HG03103 (cell line): ENCODE data around the gene DPH2.

ENCODE experiments used
- ATAC-seq: cut with Tn5 transposase; IDR thresholded peaks from one replicate; pipeline ENCODE4 v1.9.1; 2021; ENCODE audit warnings: low read depth; ENCODE audit not compliant: unreplicated experiment

The DPH2 gene

DNA sequence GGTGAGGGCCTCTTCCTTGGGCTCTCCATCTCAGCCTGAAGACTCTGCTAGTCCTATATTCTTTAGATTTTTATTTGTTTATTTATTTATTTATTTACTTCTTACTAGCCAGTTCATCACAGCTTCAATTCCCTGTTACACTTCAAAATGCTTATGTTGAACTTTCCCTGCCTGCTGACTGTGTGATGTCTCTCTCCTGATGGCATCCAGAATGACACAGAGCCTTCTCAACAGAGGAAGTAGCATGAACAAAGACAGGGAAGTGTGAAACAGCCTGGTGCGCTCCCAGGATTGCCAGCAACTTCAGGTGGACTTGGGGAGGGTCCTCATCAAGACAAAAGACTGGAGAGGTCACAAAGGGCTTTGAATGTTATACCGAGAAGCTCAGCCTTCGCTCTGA lies 27.4 kb upstream of the DPH2 start:
- ATAC-seq, result no peak

DNA sequence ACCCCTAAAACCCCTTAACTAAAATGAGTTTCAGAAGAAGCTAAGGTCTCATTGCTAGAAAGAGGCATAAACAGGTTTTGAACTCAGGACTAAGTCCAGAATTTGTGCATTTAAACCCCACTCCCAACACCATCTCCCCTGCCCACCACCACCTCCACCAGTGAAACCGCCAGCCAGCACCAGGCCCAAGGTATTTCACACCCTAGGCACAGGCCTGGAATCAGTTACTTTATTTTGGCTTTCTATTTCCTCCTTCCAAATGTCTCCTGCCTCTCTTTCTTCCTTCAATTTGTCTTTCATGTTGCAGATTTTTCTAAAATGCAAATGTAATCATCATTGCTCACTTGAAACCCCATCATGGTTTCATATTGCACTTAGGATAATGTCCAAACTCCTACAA lies 24.9 kb upstream of the DPH2 start:
- ATAC-seq, result no peak

DNA sequence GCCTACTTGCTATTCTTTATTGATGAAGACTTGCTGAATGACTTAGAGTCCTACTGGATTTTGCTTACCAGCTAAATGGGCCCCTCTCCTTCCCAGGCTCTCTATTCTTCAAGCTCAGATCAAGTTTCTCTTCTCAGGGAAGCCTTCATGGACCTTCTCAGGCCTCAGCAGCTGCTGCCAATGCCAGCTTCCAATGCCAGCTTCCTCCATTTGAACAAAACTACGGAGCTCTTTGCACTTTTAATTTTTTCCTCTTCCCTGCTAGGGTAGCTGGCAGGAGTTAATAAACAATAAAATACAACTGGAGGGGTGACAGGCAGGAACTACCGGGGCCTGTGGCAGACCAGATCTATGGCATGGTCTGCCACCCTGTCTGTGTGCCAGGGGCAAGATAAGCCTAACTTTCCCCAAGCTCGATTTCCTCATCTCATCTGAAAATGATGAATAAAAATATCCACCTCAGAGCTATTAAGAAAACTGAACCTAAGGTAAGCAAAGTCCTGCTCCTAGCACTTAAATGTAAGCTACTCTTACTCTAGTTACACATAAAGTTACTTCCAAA lies 24.1 kb upstream of the DPH2 start:
- ATAC-seq, result no peak

DNA sequence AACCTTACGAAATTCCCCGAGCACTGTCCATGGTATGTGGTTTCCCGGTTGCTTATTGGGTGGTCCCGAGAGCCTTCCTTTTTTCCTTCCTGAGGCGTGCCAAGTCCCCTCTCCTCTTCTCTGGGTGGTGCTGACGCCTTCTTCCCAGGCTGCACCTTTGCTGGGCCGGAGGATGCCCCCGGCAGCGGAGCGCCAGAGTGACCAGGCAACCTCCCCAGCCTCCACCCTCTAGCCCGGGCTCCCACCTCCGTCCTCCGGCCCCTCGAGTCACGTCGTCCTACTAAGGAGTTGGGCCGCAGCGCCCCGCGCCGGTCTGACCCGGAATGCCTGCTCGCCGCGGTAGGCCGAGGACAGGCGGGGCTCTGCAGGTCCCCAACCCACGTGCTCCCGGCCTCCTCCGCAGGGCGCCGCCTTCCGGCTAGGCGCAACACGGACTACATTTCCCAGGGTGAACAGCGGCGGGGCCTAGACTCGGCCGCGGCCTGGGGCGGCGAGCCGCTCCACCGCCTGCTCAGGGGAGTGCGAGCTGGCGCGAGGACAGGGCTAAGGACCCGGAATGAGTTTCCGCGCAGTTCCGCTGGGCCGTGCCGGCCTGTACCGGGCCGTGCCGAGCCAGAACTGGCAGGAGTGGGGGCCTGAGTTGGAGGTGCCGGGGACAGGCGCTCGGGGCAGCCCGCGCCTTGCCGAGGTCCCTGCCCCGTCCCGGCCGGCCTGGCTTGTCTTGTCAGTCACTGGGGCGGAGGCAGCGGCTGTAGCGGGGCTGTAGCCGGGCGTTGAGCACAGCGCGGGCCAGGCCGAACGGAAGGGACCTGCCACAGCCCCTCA lies 23.4 kb upstream of the DPH2 start, which contains the start of gene IPO13:
Gene IPO13 (plus strand): TSS at position 715 of the 825 bp plus-strand sequence. CDS start 651 bp downstream, outside the sequence.
- peak; percentile 86 for ATAC-seq

DNA sequence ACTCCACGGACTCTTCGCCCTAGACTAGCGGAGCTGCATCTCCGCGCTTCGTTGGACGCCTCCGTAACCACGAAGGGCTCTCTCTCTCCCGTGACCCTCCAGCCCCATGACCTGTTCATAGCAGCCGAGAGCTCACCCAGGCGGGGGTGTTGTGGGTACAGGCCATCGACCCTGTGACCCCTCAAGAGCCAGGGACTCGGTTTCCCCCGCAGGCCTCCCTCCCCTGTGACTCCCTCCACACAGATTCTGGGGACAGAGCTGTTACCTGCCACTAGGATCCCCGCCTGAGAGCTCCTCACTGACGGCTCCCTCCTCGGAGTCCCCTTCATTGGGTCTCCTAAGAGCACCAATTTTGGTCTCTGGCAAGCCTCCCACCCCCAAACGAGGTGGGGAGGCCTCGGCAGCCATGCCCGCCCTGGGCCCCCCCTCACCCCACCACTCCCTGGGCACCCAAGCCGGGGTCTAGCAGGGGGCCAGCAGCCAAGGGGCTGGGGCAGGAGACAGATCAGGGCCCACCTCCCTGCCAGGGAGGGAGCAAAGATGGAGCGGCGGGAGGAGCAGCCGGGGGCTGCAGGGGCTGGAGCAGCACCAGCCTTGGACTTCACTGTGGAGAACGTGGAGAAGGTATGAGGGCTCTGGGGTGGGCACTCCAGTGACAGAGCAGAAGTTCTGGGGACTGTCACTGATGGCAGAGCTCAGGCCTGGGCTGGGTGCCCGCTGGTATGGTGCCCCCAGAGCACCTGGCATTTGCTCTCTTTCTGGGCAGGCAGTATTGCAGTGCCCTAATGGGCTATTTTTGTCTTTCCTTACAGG lies 22.5 kb upstream of the DPH2 start:
- peak; percentile 6 for ATAC-seq

DNA sequence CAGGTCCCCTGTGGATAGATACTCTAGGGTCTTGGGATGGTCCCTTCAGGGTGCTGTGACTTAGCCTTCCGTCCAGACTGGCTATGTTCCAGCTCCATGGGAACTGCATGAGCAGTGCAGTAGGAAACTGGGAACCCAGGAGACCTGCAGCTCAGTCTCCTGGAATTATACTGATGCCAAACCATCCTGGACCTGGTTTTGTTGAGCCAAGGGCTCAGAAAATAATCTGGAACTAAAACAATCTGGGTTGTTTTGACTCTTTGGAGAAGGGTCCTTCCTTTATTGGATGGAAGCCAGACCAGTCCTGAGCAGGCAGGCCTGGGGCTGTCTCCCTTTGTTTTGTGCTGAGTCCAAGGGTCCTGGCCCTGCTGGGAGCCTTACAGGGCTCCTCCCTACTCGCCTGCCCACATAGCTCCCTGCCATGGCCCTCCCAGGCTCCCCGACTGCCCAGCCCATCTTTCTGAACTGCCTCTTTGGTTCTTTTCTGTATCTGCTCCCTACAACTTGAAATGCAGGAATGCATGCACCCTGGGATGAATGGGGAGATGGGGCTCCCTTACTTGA lies 21.9 kb upstream of the DPH2 start:
- no peak for ATAC-seq

DNA sequence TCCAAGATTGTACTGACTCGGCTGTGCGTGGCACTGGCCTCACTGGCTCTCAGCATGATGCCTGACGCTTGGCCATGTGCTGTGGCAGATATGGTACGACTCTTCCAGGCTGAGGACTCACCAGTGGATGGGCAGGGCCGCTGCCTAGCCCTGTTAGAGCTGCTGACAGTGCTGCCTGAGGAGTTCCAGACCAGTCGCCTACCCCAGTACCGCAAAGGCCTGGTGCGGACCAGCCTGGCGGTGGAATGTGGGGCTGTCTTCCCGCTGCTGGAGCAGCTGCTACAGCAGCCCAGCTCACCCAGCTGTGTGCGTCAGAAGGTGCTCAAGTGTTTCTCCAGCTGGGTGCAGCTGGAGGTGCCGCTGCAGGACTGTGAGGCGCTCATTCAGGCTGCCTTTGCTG lies 20.1 kb upstream of the DPH2 start:
- ATAC-seq, result no peak

DNA sequence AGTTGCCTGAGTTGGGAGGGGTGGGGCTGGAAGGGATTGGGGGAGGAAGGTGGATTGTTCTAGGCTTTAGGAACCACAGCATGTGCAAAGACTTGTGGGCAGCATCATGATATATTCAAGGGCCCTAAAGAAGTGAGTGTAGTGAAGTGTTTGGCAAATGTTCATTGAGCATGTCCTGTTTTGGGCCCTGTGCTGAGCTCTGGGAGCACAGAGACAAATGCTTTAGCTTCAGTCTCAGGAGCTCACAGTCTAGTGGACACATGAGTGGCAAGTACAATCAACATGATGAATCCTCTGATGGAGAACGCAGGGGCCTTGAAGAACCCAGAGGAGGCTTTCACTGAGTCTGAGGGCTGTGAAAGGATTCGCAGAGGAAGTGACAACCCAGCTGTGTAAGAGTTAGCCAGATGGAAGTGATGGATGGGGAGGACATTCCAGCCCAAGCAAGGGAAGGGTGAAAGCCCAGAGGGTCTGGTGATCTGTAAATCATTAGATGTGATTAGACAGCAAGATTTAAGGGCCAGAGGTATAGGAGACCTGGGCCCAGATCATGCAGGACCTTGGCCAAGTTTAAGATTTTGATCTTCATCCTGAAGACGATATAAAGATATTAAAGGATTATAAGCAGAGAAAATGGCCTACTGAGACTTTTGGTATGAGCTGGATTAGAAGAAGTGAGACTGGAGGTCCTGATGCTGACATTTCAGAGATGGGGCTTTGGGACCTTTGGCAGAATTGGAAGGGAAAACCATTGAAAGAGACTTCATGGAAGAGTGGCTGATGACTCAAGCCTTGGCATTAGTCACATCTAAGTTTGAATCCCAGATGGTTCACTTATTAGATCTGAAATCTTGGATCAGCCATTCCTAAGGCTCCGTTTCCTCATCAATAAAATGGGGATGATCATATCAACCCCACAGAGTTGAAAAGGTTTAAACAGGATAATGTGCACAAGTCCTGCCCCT lies 18.5 kb upstream of the DPH2 start:
- no peak for ATAC-seq

DNA sequence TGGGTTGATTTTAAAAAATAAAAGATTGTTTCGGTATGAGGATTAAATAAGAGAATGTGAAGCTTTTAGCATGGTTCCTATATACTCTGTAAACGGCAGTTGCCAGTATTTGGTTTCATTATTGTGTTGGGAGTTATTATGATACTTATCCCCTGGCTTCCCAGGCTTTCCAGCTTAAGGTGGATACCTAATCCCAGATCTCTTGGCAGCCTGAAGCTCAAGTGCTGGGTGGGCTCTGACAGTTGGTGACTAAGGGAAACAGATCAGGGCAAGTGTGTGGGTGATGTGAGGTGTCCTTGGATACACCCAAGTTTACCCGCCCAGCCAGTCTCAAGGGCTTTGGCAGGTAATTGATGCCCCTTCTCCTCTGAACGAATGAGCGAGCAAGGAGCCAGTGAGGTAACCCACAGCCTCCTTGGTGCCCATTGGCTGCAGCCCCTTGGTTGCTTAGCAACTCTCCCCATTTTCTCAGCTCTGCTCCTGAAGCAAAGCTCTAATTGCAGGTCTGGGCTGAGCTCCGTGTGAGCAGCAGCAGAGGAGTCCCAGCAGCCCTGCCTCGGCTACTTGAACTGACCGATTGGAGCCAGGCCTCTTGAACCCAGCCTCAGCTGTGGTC lies 17.0 kb upstream of the DPH2 start:
- ATAC-seq, result no peak

DNA sequence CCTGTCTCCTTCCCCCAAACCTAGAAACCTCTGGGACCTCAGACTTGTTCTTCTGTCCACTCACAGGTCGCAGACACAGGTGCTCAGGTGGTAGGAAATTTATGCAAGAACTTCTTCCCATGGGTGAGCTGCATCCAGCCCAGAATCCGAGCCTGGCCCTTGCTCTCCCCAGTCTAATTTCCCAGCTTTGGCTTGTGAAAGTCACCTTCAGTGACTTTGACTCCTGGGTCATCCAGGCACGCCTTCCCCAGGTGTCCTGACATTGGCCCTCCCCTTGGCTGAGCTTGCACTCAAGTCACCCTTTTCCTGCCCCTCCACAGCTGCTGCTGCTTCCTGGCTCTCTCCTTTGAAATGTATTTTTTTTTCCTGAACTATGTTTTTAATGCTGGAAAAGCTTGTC lies 16.4 kb upstream of the DPH2 start:
- no peak for ATAC-seq

DNA sequence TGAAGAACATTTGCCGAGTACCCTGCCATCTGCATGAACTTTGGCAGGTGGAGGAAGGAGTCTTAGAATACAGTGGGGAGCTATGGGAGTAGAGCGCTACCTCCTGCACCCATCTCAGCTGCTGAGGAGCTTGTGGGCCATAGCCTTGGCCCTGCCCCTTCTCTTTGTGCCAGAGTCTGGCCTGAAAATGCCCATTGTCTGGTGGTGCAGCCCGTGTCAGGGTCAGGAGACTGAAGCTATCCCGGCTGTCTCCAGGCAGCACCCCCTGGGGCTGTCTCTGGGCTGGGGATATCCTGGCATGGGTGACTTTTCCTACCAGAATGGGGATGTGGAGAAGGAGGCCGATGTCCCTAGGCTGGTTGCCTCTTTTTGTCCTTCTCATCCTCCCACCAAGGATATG lies 15.8 kb upstream of the DPH2 start:
- no peak for ATAC-seq

DNA sequence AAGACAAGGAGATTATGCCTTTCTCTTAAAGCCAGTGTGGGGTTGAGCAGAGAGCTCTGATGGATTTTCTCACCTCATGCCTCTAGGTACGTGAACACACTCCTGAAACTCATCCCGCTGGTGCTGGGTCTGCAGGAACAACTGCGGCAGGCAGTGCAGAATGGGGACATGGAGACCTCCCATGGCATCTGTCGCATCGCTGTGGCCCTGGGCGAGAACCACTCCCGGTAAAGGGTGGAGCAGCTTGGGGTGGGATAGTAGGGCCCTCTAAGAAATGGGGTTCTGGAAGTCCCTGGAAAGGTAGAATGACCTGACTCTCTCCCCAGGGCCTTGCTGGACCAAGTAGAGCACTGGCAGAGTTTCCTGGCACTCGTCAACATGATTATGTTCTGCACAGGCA lies 13.6 kb upstream of the DPH2 start:
- no peak for ATAC-seq

DNA sequence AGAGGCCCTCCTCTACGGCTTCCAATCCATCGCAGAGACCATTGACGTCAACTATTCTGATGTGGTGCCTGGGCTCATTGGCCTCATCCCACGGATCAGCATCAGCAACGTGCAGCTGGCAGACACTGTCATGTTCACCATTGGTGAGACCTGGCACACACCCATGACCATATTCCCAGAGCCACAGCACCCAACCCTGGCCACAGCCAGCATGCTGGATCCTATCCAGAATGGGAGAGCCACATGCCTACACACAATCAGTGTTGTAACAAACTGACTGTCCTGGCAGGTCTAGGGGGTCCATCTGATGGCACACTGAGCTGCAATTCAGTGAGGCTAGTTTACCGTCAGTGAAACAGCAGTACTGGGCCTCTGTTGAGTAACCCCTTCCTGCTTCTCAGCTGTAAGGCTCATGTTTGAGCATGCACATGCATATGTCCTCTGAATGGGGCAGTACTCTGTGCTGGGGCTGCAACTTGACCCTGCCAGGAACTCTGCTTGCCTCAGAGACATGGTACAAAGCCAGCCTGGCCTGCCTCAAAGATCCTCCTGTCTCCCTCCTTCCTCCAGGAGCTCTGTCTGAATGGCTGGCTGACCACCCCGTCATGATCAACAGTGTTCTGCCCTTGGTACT lies 12.3 kb upstream of the DPH2 start:
- ATAC-seq, result no peak

DNA sequence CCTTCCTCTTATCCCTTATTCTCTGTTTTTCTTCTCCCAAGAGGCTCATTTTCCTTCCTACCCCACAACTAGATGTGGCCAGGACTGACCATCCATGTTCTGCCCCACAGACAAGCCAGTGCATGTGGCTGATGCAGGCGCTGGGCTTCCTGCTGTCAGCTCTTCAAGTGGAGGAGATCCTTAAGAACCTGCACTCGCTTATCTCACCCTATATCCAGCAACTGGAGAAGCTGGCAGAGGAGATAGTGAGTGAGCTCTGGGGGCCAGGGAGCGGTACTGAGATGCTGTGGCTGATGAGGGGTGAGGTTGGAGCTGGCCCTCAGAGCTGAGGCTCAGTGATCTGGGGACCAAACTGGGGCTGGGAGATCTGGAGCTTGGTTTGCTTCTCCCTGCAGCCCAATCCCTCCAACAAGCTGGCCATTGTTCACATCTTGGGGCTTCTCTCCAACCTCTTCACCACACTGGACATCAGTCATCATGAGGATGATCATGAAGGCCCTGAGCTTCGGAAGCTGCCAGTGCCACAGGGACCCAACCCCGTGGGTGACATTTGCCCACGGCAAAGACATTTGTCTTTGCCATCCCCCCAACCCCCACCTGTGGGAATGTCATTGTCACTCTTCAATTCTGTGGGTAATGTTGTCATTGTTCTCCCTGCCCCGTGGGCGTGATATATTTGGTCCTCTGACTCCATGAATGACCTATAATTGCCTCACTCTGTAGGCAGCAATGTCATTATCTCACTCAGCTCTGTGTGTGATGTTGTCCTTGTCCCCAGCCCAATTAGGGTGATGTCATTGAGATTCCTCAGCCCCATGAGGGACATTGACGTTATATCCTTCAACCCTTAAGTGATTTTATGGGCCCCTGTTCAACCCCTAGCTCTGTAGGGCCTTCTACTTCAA lies 11.2 kb upstream of the DPH2 start:
- ATAC-seq, result no peak

DNA sequence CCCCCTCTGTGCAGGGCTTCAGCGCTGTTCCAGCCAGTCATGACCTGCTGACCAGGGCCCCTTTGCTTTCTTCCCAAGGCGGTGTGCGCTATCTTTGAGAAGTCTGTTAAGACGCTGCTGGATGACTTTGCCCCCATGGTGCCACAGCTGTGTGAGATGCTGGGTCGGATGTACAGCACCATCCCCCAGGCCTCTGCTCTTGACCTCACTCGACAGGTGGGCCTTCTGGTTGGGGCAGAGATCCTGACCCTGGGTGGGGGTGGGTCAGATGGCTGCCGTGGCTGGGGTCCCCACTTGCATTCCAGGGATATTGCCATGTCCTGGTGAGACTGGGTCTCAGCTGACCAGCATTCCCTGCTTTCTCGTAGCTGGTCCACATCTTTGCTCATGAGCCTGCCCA lies 9.0 kb upstream of the DPH2 start:
- no peak for ATAC-seq

DNA sequence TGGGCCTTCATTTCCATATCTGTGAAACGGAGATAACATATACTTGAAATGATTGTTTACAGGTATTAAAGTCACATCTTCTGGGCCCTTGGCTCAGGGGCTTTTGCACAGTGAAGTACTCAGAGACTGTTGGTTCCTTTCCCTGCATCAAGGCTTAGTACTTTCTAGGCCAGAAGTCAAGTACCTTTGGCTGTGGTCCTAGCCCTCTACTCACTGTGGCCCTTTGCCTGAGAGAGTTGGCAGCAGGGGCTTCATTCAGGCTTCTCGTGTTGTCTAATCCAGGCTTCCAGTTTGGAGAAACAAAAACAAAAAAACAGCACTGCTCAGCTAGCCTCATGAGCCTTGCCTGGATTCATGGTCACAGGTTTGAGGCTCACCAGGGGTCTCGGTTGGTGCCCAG lies 8.1 kb upstream of the DPH2 start:
- no peak for ATAC-seq

DNA sequence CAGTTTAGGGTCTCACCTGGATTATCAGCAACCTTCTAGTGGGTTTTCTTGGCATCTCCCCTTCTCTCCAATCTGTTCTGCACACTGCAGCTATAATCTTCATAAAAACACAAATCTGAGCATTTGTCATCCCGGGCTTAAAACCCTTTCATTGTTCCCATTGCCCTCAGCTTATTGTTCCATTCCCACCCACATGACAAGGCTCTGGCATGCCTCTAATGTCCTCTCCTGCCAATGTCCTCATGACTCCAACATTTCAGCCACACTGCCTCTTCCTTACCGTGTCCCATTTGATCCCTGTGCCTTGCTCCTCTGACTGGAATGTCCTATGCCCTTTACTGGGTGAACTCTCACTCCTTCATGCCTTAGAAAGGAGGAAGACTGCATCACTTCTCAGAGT lies 7.5 kb upstream of the DPH2 start:
- ATAC-seq, result no peak

DNA sequence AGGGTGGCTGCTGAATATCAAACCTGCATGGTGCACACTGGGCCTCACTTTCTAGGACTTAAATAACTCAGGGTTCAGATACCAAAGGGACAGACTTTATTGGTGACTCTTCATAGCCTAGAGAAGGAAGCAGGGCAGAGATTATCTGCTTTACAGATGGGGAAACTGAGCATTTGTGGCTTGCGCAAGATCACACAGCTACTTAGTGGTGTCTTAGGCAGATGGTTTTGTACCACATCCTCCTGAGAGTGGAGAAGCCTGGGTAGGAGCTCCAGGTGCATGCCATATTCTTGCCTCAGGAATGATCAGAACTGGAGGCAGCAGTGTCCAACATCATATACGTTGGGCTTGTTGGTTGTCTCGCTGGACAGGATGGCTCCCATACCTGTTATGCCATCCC lies 6.8 kb upstream of the DPH2 start:
- ATAC-seq, result no peak
